Measurements from ENCODE around the gene TCF4. TPM values are rescaled to one million over a fixed set of nuclear protein-coding genes. Genes with fewer than 3 reads are reported as not detected.

TCF4 gene
- total RNA-seq, 1 experiment from 2014 or later = 2.3 TPM

GRCh38 chr18:55443776-55444175, 144.2 kb downstream of the TCF4 start:
- no peak overlapping the region for H3K27ac ChIP-seq (ENCODE audit: low read length)
- in situ Hi-C loops (cut with HindIII; ENCODE audit: low pct_unique_long_range_greater_than_20kb, low sequenced_read_pairs) = no loop called here
- H3K4me3 ChIP-seq (ENCODE audit: low read depth in 2 of 2, low read length in 2 of 2) = no peak overlapping the region
- H3K9me3 ChIP-seq (ENCODE audit: control insufficient read depth, insufficient read depth, low read depth, low read length) = no peaks in the 10 kb centered on the region
- no peak for TF ChIP-seq CTCF (IDR thresholded peaks at IDR 0.05)
- TF ChIP-seq POLR2AphosphoS5 (IDR thresholded peaks at IDR 0.05; ENCODE audit: low read depth, low read length) = no peak
- TF ChIP-seq TCF7L2 (IDR thresholded peaks at IDR 0.05; ENCODE audit: low read depth, low read length) = no peak
- no peak for TF ChIP-seq REST (IDR thresholded peaks at IDR 0.05; ENCODE audit: insufficient read depth in 1 of 2, low read depth in 2 of 2, low read length in 1 of 2)
- no peak for TF ChIP-seq SIN3A (IDR thresholded peaks at IDR 0.05; ENCODE audit: borderline replicate concordance, insufficient read depth, low read depth, low read length)
- H3K36me3 ChIP-seq (ENCODE audit: control insufficient read depth, insufficient read depth, low read length) = no peaks in the 10 kb centered on the region
- intact Hi-C loops (cut with micrococcal nuclease; ENCODE audit: unreplicated experiment) = no loop called here
- CTCF ChIA-PET = no interaction called here
- POLR2A ChIA-PET = no interaction called here
- BruUV-seq (replicated peaks) = no TSS peak
- no peaks in the 10 kb centered on the region for H3K4me1 ChIP-seq (ENCODE audit: control insufficient read depth, insufficient read depth, low read length)
- no peaks in the 10 kb centered on the region for H3K27me3 ChIP-seq (ENCODE audit: control insufficient read depth, insufficient read depth, low read length)
- ATAC-seq (no peak), DNase-seq (ENCODE audit: low read depth, low spot score) (no peak)

GRCh38 chr18:55442561-55442960, 145.4 kb downstream of the TCF4 start:
- POLR2A ChIA-PET = no interaction called here
- Histone ChIP-seq H3K9me3 (ENCODE audit: control insufficient read depth, insufficient read depth, low read depth, low read length) (no peaks in the 10 kb centered on the region), H3K36me3 (ENCODE audit: control insufficient read depth, insufficient read depth, low read length) (no peaks in the 10 kb centered on the region), H3K4me1 (ENCODE audit: control insufficient read depth, insufficient read depth, low read length) (no peaks in the 10 kb centered on the region), H3K4me3 (ENCODE audit: low read depth in 2 of 2, low read length in 2 of 2) (no peak overlapping the region), H3K27me3 (ENCODE audit: control insufficient read depth, insufficient read depth, low read length) (no peaks in the 10 kb centered on the region), H3K27ac (ENCODE audit: low read length) (no peak overlapping the region)
- intact Hi-C loops (cut with micrococcal nuclease; ENCODE audit: unreplicated experiment) = no loop called here
- BruUV-seq (replicated peaks) = no TSS peak
- CTCF ChIA-PET = no interaction called here
- no peak for TF ChIP-seq POLR2AphosphoS5 (IDR thresholded peaks at IDR 0.05; ENCODE audit: low read depth, low read length)
- TF ChIP-seq CTCF (IDR thresholded peaks at IDR 0.05) = no peak
- no peak for TF ChIP-seq REST (IDR thresholded peaks at IDR 0.05; ENCODE audit: insufficient read depth in 1 of 2, low read depth in 2 of 2, low read length in 1 of 2)
- no peak for TF ChIP-seq TCF7L2 (IDR thresholded peaks at IDR 0.05; ENCODE audit: low read depth, low read length)
- no peak for TF ChIP-seq SIN3A (IDR thresholded peaks at IDR 0.05; ENCODE audit: borderline replicate concordance, insufficient read depth, low read depth, low read length)
- no peak for DNase-seq (ENCODE audit: low read depth, low spot score)
- ATAC-seq = no peak
- in situ Hi-C loops (cut with HindIII; ENCODE audit: low pct_unique_long_range_greater_than_20kb, low sequenced_read_pairs) = no loop called here

Data from Panc1 (cell line).